ENCODE data around the gene SFTA2. TPM values are rescaled to one million over a fixed set of nuclear protein-coding genes. Genes with fewer than 3 reads are reported as not detected.

Gene SFTA2
- total and polyA plus RNA-seq, 4 donors, result 0.53 TPM; not detected in 3

DNA sequence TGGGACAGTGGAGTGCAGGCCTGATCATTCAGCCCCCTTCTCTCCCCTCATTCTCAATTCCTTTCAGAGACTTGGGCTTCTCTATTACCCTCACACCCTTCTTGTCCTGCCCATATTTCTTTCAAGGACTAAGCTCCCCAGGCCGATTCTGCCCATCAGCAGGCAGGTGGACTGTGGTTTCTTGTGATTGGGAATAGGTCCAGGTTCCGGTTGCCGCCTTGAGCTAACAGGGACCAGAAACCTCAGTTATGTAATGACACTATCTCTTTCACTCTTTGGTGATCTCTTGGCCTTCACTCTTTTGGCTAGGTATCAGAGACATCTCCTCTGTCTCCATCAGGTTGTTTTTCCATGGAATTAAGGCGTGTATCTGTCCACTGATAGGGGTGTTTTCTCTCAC lies 15.3 kb upstream of the SFTA2 start:
- 100% methylated on average over 1 of the region's 4 CpGs for WGBS (ENCODE audit: insufficient coverage)
- H3K4me1 ChIP-seq (ENCODE audit: control insufficient read depth, insufficient read depth, low read length), result peaks cover 7% of the 10 kb centered on the region
- H3K4me3 ChIP-seq (ENCODE audit: low read depth, low read length), result no peak overlapping the region
- H3K27me3 ChIP-seq (ENCODE audit: control insufficient read depth, insufficient read depth, low read length), result no peaks in the 10 kb centered on the region
- H3K9me3 ChIP-seq (ENCODE audit: control insufficient read depth, insufficient read depth, low read length), result peaks cover 2% of the 10 kb centered on the region
- DNase-seq (ENCODE audit: low read depth in 4 of 6, low spot score in 6 of 6), result no peak
- H3K36me3 ChIP-seq (ENCODE audit: control insufficient read depth, insufficient read depth, low read length), result no peaks in the 10 kb centered on the region
- no peak overlapping the region for H3K27ac ChIP-seq (ENCODE audit: low read depth, low read length)

DNA sequence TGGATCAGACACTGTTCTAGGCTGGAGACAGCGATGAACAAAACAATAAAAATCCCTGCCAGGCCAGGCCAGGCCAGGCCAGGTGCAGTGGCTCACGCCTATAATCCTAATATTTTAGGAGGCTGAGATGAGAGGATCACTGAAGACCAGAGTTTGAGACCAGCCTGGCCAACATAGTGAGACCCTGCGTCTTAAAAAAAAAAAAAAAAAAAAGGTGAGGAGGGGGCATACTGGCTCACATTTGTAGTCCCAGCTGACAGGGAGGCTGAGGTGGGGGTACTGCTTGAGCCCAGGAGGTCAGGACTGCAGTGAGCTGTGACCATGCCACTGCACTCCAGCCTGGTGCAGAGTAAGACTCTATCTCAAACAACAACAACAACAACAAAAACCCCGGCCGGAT lies 13.3 kb upstream of the SFTA2 start:
- no peak for DNase-seq (ENCODE audit: low read depth in 4 of 6, low spot score in 6 of 6)
- no peak overlapping the region for H3K4me3 ChIP-seq (ENCODE audit: low read depth, low read length)
- H3K27ac ChIP-seq (ENCODE audit: low read depth, low read length), result no peak overlapping the region
- H3K4me1 ChIP-seq (ENCODE audit: control insufficient read depth, insufficient read depth, low read length), result peaks cover 11% of the 10 kb centered on the region
- no peaks in the 10 kb centered on the region for H3K36me3 ChIP-seq (ENCODE audit: control insufficient read depth, insufficient read depth, low read length)
- no peaks in the 10 kb centered on the region for H3K9me3 ChIP-seq (ENCODE audit: control insufficient read depth, insufficient read depth, low read length)
- no peaks in the 10 kb centered on the region for H3K27me3 ChIP-seq (ENCODE audit: control insufficient read depth, insufficient read depth, low read length)
- WGBS (ENCODE audit: insufficient coverage), result 100% methylated on average over 1 of the region's 5 CpGs

DNA sequence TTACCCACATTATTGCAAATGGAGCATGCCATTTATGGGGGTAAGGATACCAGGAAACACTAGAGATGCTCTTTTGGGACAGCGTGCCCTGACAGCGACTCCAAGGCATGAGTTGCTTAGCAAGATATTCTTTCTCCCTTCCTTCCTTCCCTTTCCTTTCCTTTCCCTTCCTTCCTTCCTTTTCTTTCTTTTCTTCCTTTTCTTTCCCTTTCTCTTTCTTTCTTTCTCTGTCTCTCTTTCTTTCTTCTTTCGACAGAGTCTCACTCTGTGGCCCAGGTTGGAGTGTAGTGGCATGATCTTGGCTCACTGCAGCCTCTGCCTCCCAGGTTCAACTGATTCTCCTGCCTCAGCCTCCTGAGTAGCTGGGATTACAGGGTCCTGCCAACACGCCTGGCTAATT lies 12.1 kb upstream of the SFTA2 start:
- no peaks in the 10 kb centered on the region for H3K36me3 ChIP-seq (ENCODE audit: control insufficient read depth, insufficient read depth, low read length)
- no peaks in the 10 kb centered on the region for H3K9me3 ChIP-seq (ENCODE audit: control insufficient read depth, insufficient read depth, low read length)
- no peak overlapping the region for H3K4me3 ChIP-seq (ENCODE audit: low read depth, low read length)
- H3K27ac ChIP-seq (ENCODE audit: low read depth, low read length), result no peak overlapping the region
- DNase-seq (ENCODE audit: low read depth in 4 of 6, low spot score in 6 of 6), result no peak
- H3K4me1 ChIP-seq (ENCODE audit: control insufficient read depth, insufficient read depth, low read length), result peaks cover 18% of the 10 kb centered on the region
- H3K27me3 ChIP-seq (ENCODE audit: control insufficient read depth, insufficient read depth, low read length), result no peaks in the 10 kb centered on the region
- 100% methylated on average over 1 of the region's 4 CpGs for WGBS (ENCODE audit: insufficient coverage)

DNA sequence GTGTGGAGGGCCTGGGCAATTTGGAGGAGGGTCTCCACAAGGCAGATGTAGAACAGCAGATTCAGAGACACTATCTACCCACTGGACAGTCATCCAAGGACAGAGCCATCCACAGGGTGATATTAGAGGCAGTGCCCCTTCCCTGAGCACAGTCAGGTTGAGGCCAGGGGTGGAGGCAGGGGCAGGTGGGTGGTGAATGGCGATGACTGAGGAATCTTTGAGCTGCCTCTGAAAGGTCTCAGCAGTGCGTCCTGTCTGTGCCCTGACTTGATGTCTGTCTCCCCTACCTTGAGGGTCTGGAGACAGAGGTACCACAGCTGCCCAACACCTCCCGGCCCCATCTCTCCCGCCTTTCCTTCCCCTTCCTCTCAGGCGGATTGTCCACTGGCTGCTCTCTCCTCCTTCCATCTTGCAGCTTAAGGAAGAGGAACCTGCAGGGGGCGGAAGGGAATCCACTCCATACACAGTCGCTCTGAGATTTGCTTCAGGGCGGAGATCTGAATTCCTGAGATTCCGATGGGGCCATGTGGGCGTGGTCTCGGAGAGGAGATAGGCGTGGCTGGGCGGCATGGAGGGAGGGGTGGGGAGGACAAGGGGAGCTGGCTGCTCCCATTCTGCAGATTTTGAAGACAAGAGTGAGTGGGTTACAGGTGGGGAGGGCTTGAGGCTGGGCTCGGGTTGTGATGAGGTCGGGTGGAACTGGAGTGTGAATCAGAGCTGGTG lies 10.5 kb upstream of the SFTA2 start:
- H3K27ac ChIP-seq (ENCODE audit: low read depth, low read length), result no peak overlapping the region
- no peaks in the 10 kb centered on the region for H3K27me3 ChIP-seq (ENCODE audit: control insufficient read depth, insufficient read depth, low read length)
- no peaks in the 10 kb centered on the region for H3K36me3 ChIP-seq (ENCODE audit: control insufficient read depth, insufficient read depth, low read length)
- 25% methylated on average over 14 of the region's 15 CpGs for WGBS (ENCODE audit: insufficient coverage)
- H3K4me1 ChIP-seq (ENCODE audit: control insufficient read depth, insufficient read depth, low read length), result peaks cover 25% of the 10 kb centered on the region
- H3K9me3 ChIP-seq (ENCODE audit: control insufficient read depth, insufficient read depth, low read length), result no peaks in the 10 kb centered on the region
- DNase-seq (ENCODE audit: low read depth in 4 of 6, low spot score in 6 of 6), result peak in 2 of 6 donors; percentile 46 to 64
- H3K4me3 ChIP-seq (ENCODE audit: low read depth, low read length), result no peak overlapping the region

DNA sequence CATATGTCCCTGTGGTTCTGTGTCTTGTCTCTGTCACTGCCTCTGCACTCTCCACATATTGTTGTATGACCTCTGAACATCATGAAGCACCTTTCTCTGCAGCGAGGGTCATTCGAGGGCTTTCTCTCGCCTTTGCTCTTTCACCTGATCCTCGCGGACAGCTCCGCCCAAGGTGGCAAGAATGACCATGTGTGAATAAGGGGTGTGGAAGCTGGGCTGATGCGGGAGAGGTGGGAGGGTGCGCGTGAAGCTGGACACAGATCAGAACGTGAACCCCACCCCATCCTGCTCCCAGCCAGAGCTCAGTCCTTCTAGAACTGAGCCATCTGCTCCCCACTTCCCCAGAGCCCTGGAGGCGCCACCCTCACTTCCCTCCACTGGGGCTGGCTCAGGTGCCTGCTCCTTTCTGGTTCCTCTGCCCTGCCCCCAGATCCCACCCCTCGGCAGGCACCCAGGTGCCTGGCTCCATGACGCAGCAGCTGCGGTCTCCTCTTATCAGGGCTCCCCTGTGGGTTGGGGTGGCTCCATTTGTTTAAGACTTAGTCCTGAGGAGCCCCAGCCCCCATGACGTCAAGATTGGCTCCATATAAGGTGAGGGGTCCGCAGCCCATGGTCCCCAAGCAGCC lies 8.5 kb upstream of the SFTA2 start, which contains the start of gene MUCL3:
MUCL3 (plus strand) TSS at position 613 of the 626 bp plus-strand sequence. CDS start 27 bp downstream, outside the sequence.
- Histone ChIP-seq H3K4me3 (ENCODE audit: low read depth, low read length) (no peak within 1 kb of the TSS), H3K27ac (ENCODE audit: low read depth, low read length) (no peak within 1 kb of the TSS), H3K4me1 (ENCODE audit: control insufficient read depth, insufficient read depth, low read length) (peaks cover 25% of the 10 kb centered on the region), H3K9me3 (ENCODE audit: control insufficient read depth, insufficient read depth, low read length) (no peaks in the 10 kb centered on the region), H3K27me3 (ENCODE audit: control insufficient read depth, insufficient read depth, low read length) (no peaks in the 10 kb centered on the region), H3K36me3 (ENCODE audit: control insufficient read depth, insufficient read depth, low read length) (no peaks in the 10 kb centered on the region)
- WGBS (ENCODE audit: insufficient coverage), result 83% methylated on average over 8 of the region's 16 CpGs
- no peak for DNase-seq (ENCODE audit: low read depth in 4 of 6, low spot score in 6 of 6)

DNA sequence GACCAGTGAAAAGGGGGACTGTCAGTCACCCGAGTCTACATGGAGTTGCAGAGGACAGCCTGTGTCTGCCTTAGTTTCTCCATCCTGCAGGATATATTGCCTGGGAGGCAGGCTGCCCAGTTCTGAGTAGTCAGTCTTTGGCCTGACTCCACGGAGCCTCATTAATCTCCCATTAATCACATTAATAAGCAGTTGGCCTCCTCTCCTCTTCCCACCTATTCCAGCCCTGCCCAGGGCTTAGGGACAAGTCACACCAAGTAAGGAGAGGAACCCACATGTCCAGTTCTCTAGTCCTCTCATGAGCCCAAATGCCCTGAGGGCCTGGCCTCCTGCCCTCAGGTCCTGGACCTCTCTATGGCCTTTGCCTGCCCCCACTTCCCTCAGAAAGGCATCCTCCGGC lies 7.5 kb upstream of the SFTA2 start:
- Histone ChIP-seq H3K4me1 (ENCODE audit: control insufficient read depth, insufficient read depth, low read length) (peaks cover 25% of the 10 kb centered on the region), H3K27ac (ENCODE audit: low read depth, low read length) (no peak overlapping the region), H3K4me3 (ENCODE audit: low read depth, low read length) (no peak overlapping the region), H3K27me3 (ENCODE audit: control insufficient read depth, insufficient read depth, low read length) (no peaks in the 10 kb centered on the region), H3K9me3 (ENCODE audit: control insufficient read depth, insufficient read depth, low read length) (peaks cover 1% of the 10 kb centered on the region), H3K36me3 (ENCODE audit: control insufficient read depth, insufficient read depth, low read length) (no peaks in the 10 kb centered on the region)
- WGBS (ENCODE audit: insufficient coverage), result 26% methylated on average over 3 of the region's 3 CpGs
- DNase-seq (ENCODE audit: low read depth in 4 of 6, low spot score in 6 of 6), result peak in 2 of 6 donors; percentile 22 to 38

DNA sequence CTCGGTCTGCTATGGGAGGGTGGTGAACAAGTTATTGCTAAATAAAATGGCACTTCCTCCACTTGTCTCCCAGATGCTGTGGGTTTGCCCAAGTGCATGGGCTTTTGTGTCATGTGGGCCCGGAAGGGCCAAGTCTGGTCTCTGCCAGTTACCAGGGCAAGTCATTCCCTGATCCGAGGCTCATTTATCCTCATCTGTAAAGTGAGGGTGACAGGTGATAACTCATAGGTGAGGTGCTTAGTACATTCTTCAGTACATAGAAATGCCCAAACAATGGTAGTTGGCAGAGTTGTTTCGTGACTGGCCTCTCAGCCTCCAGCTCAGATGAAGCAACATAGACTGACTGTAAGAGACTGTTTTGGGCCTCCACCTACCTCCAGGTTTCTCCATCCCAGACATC lies 6.8 kb upstream of the SFTA2 start:
- Histone ChIP-seq H3K36me3 (ENCODE audit: control insufficient read depth, insufficient read depth, low read length) (no peaks in the 10 kb centered on the region), H3K4me1 (ENCODE audit: control insufficient read depth, insufficient read depth, low read length) (peaks cover 25% of the 10 kb centered on the region), H3K27ac (ENCODE audit: low read depth, low read length) (no peak overlapping the region), H3K9me3 (ENCODE audit: control insufficient read depth, insufficient read depth, low read length) (peaks cover 1% of the 10 kb centered on the region), H3K4me3 (ENCODE audit: low read depth, low read length) (no peak overlapping the region), H3K27me3 (ENCODE audit: control insufficient read depth, insufficient read depth, low read length) (no peaks in the 10 kb centered on the region)
- DNase-seq (ENCODE audit: low read depth in 4 of 6, low spot score in 6 of 6), result no peak
- WGBS (ENCODE audit: insufficient coverage), result 73% methylated on average over 2 of the region's 4 CpGs

DNA sequence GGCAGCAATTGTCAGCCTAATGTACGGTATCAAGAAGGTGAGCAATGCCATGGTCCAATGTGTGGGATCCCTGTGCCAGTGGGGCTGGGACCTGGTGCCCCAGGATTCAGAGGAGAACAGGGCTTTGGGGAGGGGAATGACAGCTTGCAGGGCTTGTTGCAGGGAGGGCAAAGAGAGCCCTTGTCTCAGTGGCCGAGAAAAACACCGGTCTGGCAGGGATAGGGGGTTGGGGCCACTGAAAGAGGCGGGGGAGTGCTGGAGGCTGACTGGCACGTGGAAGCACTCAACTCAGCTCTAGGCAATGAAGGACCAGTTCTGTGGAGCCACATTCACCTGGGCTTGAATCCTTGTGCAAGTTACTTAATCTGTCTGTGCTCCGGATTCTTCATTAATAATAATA lies 5.3 kb upstream of the SFTA2 start:
- Histone ChIP-seq H3K36me3 (ENCODE audit: control insufficient read depth, insufficient read depth, low read length) (no peaks in the 10 kb centered on the region), H3K4me1 (ENCODE audit: control insufficient read depth, insufficient read depth, low read length) (peaks cover 17% of the 10 kb centered on the region), H3K27me3 (ENCODE audit: control insufficient read depth, insufficient read depth, low read length) (no peaks in the 10 kb centered on the region), H3K27ac (ENCODE audit: low read depth, low read length) (no peak overlapping the region), H3K4me3 (ENCODE audit: low read depth, low read length) (no peak overlapping the region), H3K9me3 (ENCODE audit: control insufficient read depth, insufficient read depth, low read length) (peaks cover 1% of the 10 kb centered on the region)
- DNase-seq (ENCODE audit: low read depth in 4 of 6, low spot score in 6 of 6), result no peak
- WGBS (ENCODE audit: insufficient coverage), result 68% methylated on average over 4 of the region's 6 CpGs

DNA sequence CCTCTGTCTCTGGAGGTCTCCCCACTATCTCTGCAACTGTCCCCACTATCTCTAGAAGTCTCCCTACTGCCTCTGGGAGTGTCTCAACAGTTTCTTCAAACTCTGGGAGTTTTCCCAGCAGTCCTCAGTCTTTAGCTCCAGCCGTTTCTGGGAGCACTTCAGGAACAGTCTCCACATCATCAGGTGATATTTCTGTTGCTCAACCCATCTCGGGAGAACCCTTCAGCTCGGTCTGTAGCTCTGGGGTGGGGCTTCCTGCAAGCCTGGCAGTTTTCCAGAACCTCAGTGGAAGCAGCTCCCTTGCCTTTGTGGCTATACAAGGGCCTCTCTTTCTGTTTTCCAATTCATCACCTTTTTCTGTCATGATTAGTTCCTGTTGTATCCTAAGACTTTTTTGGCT lies 3.0 kb upstream of the SFTA2 start:
- Histone ChIP-seq H3K27me3 (ENCODE audit: control insufficient read depth, insufficient read depth, low read length) (no peaks in the 10 kb centered on the region), H3K4me1 (ENCODE audit: control insufficient read depth, insufficient read depth, low read length) (peaks cover 13% of the 10 kb centered on the region), H3K27ac (ENCODE audit: low read depth, low read length) (no peak overlapping the region), H3K9me3 (ENCODE audit: control insufficient read depth, insufficient read depth, low read length) (peaks cover 1% of the 10 kb centered on the region), H3K4me3 (ENCODE audit: low read depth, low read length) (no peak overlapping the region), H3K36me3 (ENCODE audit: control insufficient read depth, insufficient read depth, low read length) (no peaks in the 10 kb centered on the region)
- no peak for DNase-seq (ENCODE audit: low read depth in 4 of 6, low spot score in 6 of 6)
- 44% methylated on average over 3 of the region's 3 CpGs for WGBS (ENCODE audit: insufficient coverage)

Measured in spinal cord (tissue), 10 donors.